Stimulated activated CD4-positive, alpha-beta T cell treated with anti-CD3 and anti-CD28 coated beads, Interleukin-2, amount 100 ng/mL, for 4 hours (primary cell): ENCODE measurements around the gene TM6SF1.
"Not testable (repeated sequence)": the region's sequence is repeated elsewhere in the genome, so short reads cannot be mapped to it uniquely, and the experiment has no call there.

Experiments
- DNase-seq: peaks from one replicate; pipeline ENCODE4 v3.0.0-alpha.2; 2020; ENCODE audit warnings: low read depth

TM6SF1 gene

GRCh38 chr15:83115831-83116565, 8.6 kb downstream of the TM6SF1 start:
- DNase-seq = no peak

- no peak for DNase-seq
Observed at GRCh38 chr15:83118291-83118827, 10.9 kb downstream of the TM6SF1 start.

GRCh38 chr15:83118968-83119367, 11.5 kb downstream of the TM6SF1 start:
- DNase-seq = no peak

GRCh38 chr15:83119968-83120581, 12.6 kb downstream of the TM6SF1 start:
- DNase-seq = no peak

- DNase-seq = no peak
Observed at GRCh38 chr15:83123529-83123928, 16.1 kb downstream of the TM6SF1 start.

GRCh38 chr15:83127547-83128150, 20.2 kb downstream of the TM6SF1 start:
- no peak for DNase-seq

- DNase-seq = no peak
Observed at GRCh38 chr15:83129791-83130190, 22.3 kb downstream of the TM6SF1 start.

- no peak for DNase-seq
Observed at GRCh38 chr15:83132861-83133523, 25.5 kb downstream of the TM6SF1 start.

- DNase-seq = not testable (repeated sequence)
Observed at GRCh38 chr15:83142151-83142550, 34.7 kb downstream of the TM6SF1 start.

- DNase-seq = no peak
Observed at GRCh38 chr15:83144771-83145170, 37.3 kb downstream of the TM6SF1 start.

- no peak for DNase-seq
Observed at GRCh38 chr15:83153288-83153687, 45.8 kb downstream of the TM6SF1 start.

- no peak for DNase-seq
Observed at GRCh38 chr15:83155942-83156341, 48.5 kb downstream of the TM6SF1 start.

GRCh38 chr15:83158393-83158792, 50.9 kb downstream of the TM6SF1 start:
- DNase-seq = no peak

- DNase-seq = no peak
Observed at GRCh38 chr15:83160741-83161140, 53.3 kb downstream of the TM6SF1 start.

GRCh38 chr15:83163032-83163431, 55.6 kb downstream of the TM6SF1 start:
- DNase-seq = no peak

- no peak for DNase-seq
Observed at GRCh38 chr15:83164111-83164770, 56.8 kb downstream of the TM6SF1 start.

- no peak for DNase-seq
Observed at GRCh38 chr15:83164771-83165404, 57.4 kb downstream of the TM6SF1 start.

- DNase-seq = no peak
Observed at GRCh38 chr15:83166218-83166617, 58.8 kb downstream of the TM6SF1 start.

- DNase-seq = no peak
Observed at GRCh38 chr15:83166830-83167229, 59.4 kb downstream of the TM6SF1 start.

- DNase-seq = not testable (repeated sequence)
Observed at GRCh38 chr15:83169576-83169975, 62.1 kb downstream of the TM6SF1 start.

- no peak for DNase-seq
Observed at GRCh38 chr15:83170474-83171165, 63.2 kb downstream of the TM6SF1 start.
